IMR-90 (cell line): ENCODE results near the gene ANKRD52. TPM values are rescaled to one million over a fixed set of nuclear protein-coding genes. Genes with fewer than 3 reads are reported as not detected.

Source experiments
- ATAC-seq: fragments of 200-7000 bp; cut with Tn5 transposase; 2 replicates; pipeline ENCODE4 v1.9.1; 2020; ENCODE audit warnings: low read depth, mild to moderate bottlenecking, moderate library complexity
- BruUV-seq: library from RNA; stranded (reverse); fragments of 400-500 nt; replicated peaks from 2 replicates; lab custom pipeline; 2021; lab: Mats Ljungman, UMichigan
- CTCF ChIA-PET: fragments of 300-600 bp; formaldehyde crosslinking; extraction: SDS; loops from one replicate; lab custom pipeline; 2021; ENCODE audit warnings: antibody characterized with exemption; lab: Yijun Ruan, JAX
- POLR2A ChIA-PET: fragments of 300-600 bp; sonication (Branson Sonifier 250); formaldehyde crosslinking; loops from one replicate; lab custom pipeline; 2022; ENCODE audit warnings: antibody characterized with exemption; ENCODE audit not compliant: unreplicated experiment; lab: Charles Lee
- DNase-seq: peaks from one replicate; pipeline ENCODE4 v3.0.0; 2013
- H2AFZ ChIP-seq: replicated peaks from 2 replicates; pipeline ENCODE3; 2013; ENCODE audit warnings: low read length, mild to moderate bottlenecking; ENCODE audit not compliant: poor library complexity
- H2AK5ac ChIP-seq: 2 replicates; pipeline ENCODE4 v1.6.1; 2013; ENCODE audit warnings: low read depth, low read length, inconsistent platforms
- H2AK9ac ChIP-seq: replicated peaks from 2 replicates; pipeline ENCODE3; 2013; ENCODE audit warnings: mild to moderate bottlenecking, low read depth, low read length, moderate library complexity; ENCODE audit not compliant: poor library complexity
- H2BK120ac ChIP-seq: 2 replicates; pipeline ENCODE4 v1.6.1; 2013; ENCODE audit warnings: low read depth, low read length, inconsistent platforms
- H2BK15ac ChIP-seq: 3 replicates; pipeline ENCODE4 v1.6.1; 2013; ENCODE audit warnings: low read depth, low read length, inconsistent platforms
- H2BK20ac ChIP-seq: 2 replicates; pipeline ENCODE4 v1.6.1; 2013; ENCODE audit warnings: low read depth, mild to moderate bottlenecking, inconsistent platforms, low read length, moderate library complexity
- H2BK5ac ChIP-seq: 2 replicates; pipeline ENCODE4 v1.6.1; 2013; ENCODE audit warnings: mild to moderate bottlenecking, low read depth, low read length, inconsistent platforms; ENCODE audit not compliant: poor library complexity, severe bottlenecking
- H3K14ac ChIP-seq: replicated peaks from 2 replicates; pipeline ENCODE4 v1.6.1; 2013; ENCODE audit warnings: low read depth, low read length, inconsistent platforms
- H3K18ac ChIP-seq: 2 replicates; pipeline ENCODE4 v1.6.1; 2013; ENCODE audit warnings: low read depth, low read length, control low read depth
- H3K23ac ChIP-seq: 2 replicates; pipeline ENCODE4 v1.6.1; 2013; ENCODE audit warnings: low read depth, low read length, inconsistent platforms
- H3K27ac ChIP-seq: 2 replicates; pipeline ENCODE4 v1.5.1; 2013; ENCODE audit warnings: mild to moderate bottlenecking, control low read depth, low read length; ENCODE audit not compliant: insufficient read depth
- H3K27me3 ChIP-seq: 2 replicates; pipeline ENCODE4 v1.6.1; 2013; ENCODE audit warnings: low read length; ENCODE audit not compliant: control insufficient read depth, insufficient read depth
- H3K36me3 ChIP-seq: 2 replicates; pipeline ENCODE4 v1.6.1; 2013; ENCODE audit warnings: low read length, mixed read lengths; ENCODE audit not compliant: control insufficient read depth, insufficient read depth
- H3K4ac ChIP-seq: 2 replicates; pipeline ENCODE4 v1.6.1; 2013; ENCODE audit warnings: low read depth, low read length, inconsistent platforms
- H3K4me1 ChIP-seq: 2 replicates; pipeline ENCODE4 v1.6.1; 2013; ENCODE audit warnings: low read length, mixed read lengths; ENCODE audit not compliant: control insufficient read depth, insufficient read depth
- H3K4me2 ChIP-seq: 2 replicates; pipeline ENCODE4 v1.6.1; 2013; ENCODE audit warnings: low read depth, mild to moderate bottlenecking, control low read depth, low read length, moderate library complexity
- H3K4me3 ChIP-seq: 2 replicates; pipeline ENCODE4 v1.5.1; 2013; ENCODE audit warnings: low read depth, mild to moderate bottlenecking, control low read depth, low read length, moderate library complexity; ENCODE audit not compliant: insufficient read depth
- H3K56ac ChIP-seq: 2 replicates; pipeline ENCODE4 v1.6.1; 2013; ENCODE audit warnings: low read length, inconsistent platforms; ENCODE audit not compliant: insufficient read depth; ENCODE audit errors: extremely low read depth
- H3K79me1 ChIP-seq, 2 experiments: 2 replicates each; pipeline ENCODE4 v1.6.1; 2013; ENCODE audit warnings: low read length in 2 of 2, inconsistent platforms in 1 of 2, low read depth in 1 of 2
- H3K9ac ChIP-seq: 2 replicates; pipeline ENCODE4 v1.6.1; 2013; ENCODE audit warnings: low read depth, low read length, control low read depth
- H3K9me1 ChIP-seq: 2 replicates; pipeline ENCODE4 v1.6.1; 2013; ENCODE audit warnings: low read length, inconsistent platforms; ENCODE audit not compliant: insufficient read depth
- H3K9me3 ChIP-seq: 2 replicates; pipeline ENCODE4 v1.6.1; 2013; ENCODE audit warnings: low read length; ENCODE audit not compliant: control insufficient read depth, insufficient read depth
- H4K20me1 ChIP-seq: 2 replicates; pipeline ENCODE4 v1.6.1; 2013; ENCODE audit warnings: low read length, inconsistent platforms; ENCODE audit not compliant: insufficient read depth
- H4K5ac ChIP-seq: 2 replicates; pipeline ENCODE4 v1.6.1; 2013; ENCODE audit warnings: mild to moderate bottlenecking, low read depth, low read length, control low read depth
- H4K8ac ChIP-seq, 2 experiments: 2 replicates each; pipeline ENCODE4 v1.6.1; 2013; ENCODE audit warnings: low read depth in 2 of 2, low read length in 2 of 2, control low read depth in 1 of 2, inconsistent platforms in 1 of 2
- H4K91ac ChIP-seq: 2 replicates; pipeline ENCODE4 v1.6.1; 2013; ENCODE audit warnings: low read depth, low read length, inconsistent platforms; ENCODE audit not compliant: insufficient read depth
- MAFK ChIP-seq: IDR thresholded peaks from 2 replicates; pipeline ENCODE4 v1.6.1; 2012; ENCODE audit warnings: low read depth, low read length, improper control_type of control experiment
- POLR2A ChIP-seq: IDR thresholded peaks from 2 replicates; pipeline ENCODE4 v1.6.1; 2012; ENCODE audit warnings: mild to moderate bottlenecking, low read depth, low read length
- WGBS, 2 experiments: methylation state at CpG; one replicate each; pipeline versions ENCODE4 v1.1.5 to v1.1.7; 2013; ENCODE audit warnings: missing lambda C conversion rate in 2 of 2; ENCODE audit not compliant: insufficient read length in 1 of 2; ENCODE audit errors: extremely low coverage in 2 of 2; 5-methylcytosine and 5-hydroxymethylcytosine counted together
- dilution Hi-C: fragments of 300-500 bp; cut with HindIII; formaldehyde crosslinking; loops from one replicate; pipeline ENCODE4 v1.14.3; 2018; ENCODE audit warnings: low sequenced_read_pairs; ENCODE audit not compliant: unreplicated experiment
- in situ Hi-C: fragments of 300-500 bp; cut with MboI; formaldehyde crosslinking; loops from 3 replicates; pipeline ENCODE4 v1.14.3; 2019; ENCODE audit warnings: low sequenced_read_pairs, inconsistent platforms, mixed read lengths
- intact Hi-C: fragments of 100-400 bp; cut with micrococcal nuclease; formaldehyde crosslinking; loops from 2 replicates; pipeline ENCODE4 v1.10.0; 2022
- polyA plus RNA-seq, 3 experiments: library from polyadenylated mRNA; depleted of rRNA; stranded (reverse); fragments of >200 nt; gene quantifications; 2 replicates each; pipeline ENCODE4 v1.2.3, GENCODE V29; 2012; ENCODE audit warnings: low replicate concordance in 1 of 3
- total RNA-seq: library from RNA; depleted of rRNA; stranded (reverse); fragments of >200 nt; gene quantifications from 2 replicates; pipeline ENCODE4 v1.2.3, GENCODE V29; 2012
- TF ChIP-seq, protein P1 (sequence below): conservative IDR thresholded peaks from 2 replicates; pipeline ENCODE4 v1.5.1; 2012; ENCODE audit warnings: mild to moderate bottlenecking, low read depth, low read length, improper control_type of control experiment
- TF ChIP-seq, protein P2 (sequence below): fragments of 150-350 bp; IDR thresholded peaks from 2 replicates; pipeline ENCODE4 v1.6.1; 2017; ENCODE audit warnings: mild to moderate bottlenecking, antibody characterized with exemption, low read length, low read depth

The ANKRD52 gene
- total and polyA plus RNA-seq, 2 of the 4 experiments (the other 2 are of a cell fraction) = 15.4 to 35.9 TPM

DNA sequence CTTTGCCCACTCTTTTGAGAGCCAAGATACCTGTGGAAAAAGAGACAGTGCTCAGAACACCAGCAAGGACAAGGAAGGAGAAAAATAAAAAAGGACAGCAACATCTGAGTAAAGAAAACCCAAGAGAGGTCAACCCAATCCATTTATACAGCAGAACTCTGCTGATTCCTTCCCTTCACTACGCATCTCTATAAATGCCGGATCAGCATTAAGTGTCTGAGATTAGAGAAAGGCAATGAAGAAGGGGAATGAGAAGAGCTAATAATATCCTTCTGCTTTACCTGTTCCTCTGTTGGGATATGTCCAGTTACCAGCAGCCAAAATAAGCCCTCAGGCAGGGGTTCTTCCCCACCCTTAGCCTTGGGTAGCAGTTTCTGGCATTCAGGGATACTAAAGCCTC lies 24.4 kb upstream of the ANKRD52 start:
- no peak overlapping the region for H3K27ac ChIP-seq
- TF ChIP-seq, protein P1, sequence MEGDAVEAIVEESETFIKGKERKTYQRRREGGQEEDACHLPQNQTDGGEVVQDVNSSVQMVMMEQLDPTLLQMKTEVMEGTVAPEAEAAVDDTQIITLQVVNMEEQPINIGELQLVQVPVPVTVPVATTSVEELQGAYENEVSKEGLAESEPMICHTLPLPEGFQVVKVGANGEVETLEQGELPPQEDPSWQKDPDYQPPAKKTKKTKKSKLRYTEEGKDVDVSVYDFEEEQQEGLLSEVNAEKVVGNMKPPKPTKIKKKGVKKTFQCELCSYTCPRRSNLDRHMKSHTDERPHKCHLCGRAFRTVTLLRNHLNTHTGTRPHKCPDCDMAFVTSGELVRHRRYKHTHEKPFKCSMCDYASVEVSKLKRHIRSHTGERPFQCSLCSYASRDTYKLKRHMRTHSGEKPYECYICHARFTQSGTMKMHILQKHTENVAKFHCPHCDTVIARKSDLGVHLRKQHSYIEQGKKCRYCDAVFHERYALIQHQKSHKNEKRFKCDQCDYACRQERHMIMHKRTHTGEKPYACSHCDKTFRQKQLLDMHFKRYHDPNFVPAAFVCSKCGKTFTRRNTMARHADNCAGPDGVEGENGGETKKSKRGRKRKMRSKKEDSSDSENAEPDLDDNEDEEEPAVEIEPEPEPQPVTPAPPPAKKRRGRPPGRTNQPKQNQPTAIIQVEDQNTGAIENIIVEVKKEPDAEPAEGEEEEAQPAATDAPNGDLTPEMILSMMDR = no peak
- TF ChIP-seq MAFK = peak; percentile 85
- no peak for TF ChIP-seq POLR2A
- TF ChIP-seq, protein P2, sequence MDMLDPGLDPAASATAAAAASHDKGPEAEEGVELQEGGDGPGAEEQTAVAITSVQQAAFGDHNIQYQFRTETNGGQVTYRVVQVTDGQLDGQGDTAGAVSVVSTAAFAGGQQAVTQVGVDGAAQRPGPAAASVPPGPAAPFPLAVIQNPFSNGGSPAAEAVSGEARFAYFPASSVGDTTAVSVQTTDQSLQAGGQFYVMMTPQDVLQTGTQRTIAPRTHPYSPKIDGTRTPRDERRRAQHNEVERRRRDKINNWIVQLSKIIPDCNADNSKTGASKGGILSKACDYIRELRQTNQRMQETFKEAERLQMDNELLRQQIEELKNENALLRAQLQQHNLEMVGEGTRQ = no peak
- H3K18ac ChIP-seq = no peak overlapping the region
- no peak overlapping the region for H3K4me2 ChIP-seq
- no peak overlapping the region for H2AK5ac ChIP-seq
- no peak overlapping the region for H2BK20ac ChIP-seq
- CTCF ChIA-PET = no interaction called here
- H3K14ac ChIP-seq = no peak overlapping the region
- H3K36me3 ChIP-seq = peaks cover 52% of the 10 kb centered on the region
- WGBS, 2 experiments = no CpG with 5 or more reads among the region's 2 CpGs
- intact Hi-C loops (no loop called here), dilution Hi-C loops (no loop called here), in situ Hi-C loops (no loop called here)
- H2AFZ ChIP-seq = no peak overlapping the region
- no peak overlapping the region for H3K56ac ChIP-seq
- no peak overlapping the region for H3K4ac ChIP-seq
- no peak overlapping the region for H4K8ac ChIP-seq
- H3K23ac ChIP-seq = no peak overlapping the region
- H3K4me3 ChIP-seq = no peak overlapping the region
- H3K9me3 ChIP-seq = no peaks in the 10 kb centered on the region
- H4K20me1 ChIP-seq = peaks cover 9% of the 10 kb centered on the region; the same call in 1 of the 2 replicates
- ATAC-seq = no peak
- no TSS peak for BruUV-seq
- no peaks in the 10 kb centered on the region for H3K9me1 ChIP-seq
- peaks cover 17 to 26% of the 10 kb centered on the region in 2 experiments for H3K79me1 ChIP-seq
- no peak overlapping the region for H4K5ac ChIP-seq
- H3K27me3 ChIP-seq = no peaks in the 10 kb centered on the region
- H2AK9ac ChIP-seq = no peak overlapping the region
- H2BK15ac ChIP-seq = no peak overlapping the region
- DNase-seq = no peak
- no peak overlapping the region for H2BK120ac ChIP-seq
- POLR2A ChIA-PET = no interaction called here
- H4K91ac ChIP-seq = no peak overlapping the region
- peaks cover 4% of the 10 kb centered on the region; the same call in 1 of the 2 replicates for H3K4me1 ChIP-seq
- no peak overlapping the region for H3K9ac ChIP-seq
- no peak overlapping the region for H2BK5ac ChIP-seq
